DMS 273 treated with DMSO at 0.1 percent for 48 hours (cell line): ENCODE data around the gene WDR88.
"Not testable (repeated sequence)": the region's sequence is repeated elsewhere in the genome, so short reads cannot be mapped to it uniquely, and the experiment has no call there.

Source experiments
- DNase-seq: peaks from one replicate; lab custom pipeline; 2025; lab: John Stamatoyannopoulos, UW

The WDR88 gene, protein sequence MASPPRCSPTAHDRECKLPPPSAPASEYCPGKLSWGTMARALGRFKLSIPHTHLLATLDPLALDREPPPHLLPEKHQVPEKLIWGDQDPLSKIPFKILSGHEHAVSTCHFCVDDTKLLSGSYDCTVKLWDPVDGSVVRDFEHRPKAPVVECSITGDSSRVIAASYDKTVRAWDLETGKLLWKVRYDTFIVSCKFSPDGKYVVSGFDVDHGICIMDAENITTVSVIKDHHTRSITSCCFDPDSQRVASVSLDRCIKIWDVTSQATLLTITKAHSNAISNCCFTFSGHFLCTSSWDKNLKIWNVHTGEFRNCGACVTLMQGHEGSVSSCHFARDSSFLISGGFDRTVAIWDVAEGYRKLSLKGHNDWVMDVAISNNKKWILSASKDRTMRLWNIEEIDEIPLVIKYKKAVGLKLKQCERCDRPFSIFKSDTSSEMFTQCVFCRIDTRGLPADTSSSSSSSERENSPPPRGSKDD

DNA sequence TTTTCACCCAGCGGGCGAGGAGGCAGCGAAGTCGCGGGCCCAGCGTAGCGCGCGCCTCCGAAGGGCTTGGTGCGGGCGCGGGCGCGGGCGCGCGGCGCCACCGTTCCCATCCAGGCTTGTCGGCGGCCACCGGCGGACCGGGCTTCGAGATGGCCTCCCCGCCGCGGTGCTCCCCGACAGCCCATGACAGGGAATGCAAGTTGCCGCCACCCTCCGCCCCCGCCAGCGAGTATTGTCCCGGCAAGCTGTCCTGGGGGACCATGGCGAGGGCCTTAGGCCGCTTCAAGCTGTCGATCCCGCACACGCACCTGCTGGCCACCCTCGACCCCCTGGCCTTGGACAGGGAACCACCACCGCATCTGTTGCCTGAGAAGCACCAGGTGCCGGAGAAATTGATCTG is at the start of gene WDR88:
WDR88 (plus strand) TSS at position 94 of the 400 bp plus-strand sequence; CDS start at position 150, 56 bp downstream.
- DNase-seq = no peak

DNA sequence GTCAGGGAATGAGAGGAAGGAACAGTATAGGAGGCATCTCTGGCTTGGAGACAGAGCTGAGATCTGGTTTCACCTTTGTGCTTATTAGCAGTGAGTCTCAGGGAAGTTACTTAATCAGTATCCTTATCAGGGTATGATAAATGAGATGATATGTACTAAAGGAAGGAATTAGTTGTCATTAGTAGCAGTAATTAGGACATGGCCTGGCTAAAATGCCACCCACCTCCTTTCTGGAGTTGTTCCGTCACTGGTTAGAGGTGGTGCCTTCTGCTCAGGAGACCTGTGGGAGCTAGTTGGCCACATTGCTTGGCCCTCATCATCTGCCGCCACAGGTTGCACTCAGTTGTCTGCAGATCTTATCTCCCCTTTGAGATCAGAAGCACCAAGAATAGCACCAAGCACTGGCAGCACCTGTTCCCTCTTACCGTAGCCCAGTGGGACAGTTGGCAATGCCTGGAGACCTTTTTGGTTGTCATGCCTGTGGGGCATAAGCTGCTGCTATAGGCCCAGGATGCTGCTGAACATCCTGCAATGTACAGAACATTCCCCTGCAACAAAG is 46.3 kb upstream of the WDR88 start:
- peak; percentile 53 for DNase-seq

DNA sequence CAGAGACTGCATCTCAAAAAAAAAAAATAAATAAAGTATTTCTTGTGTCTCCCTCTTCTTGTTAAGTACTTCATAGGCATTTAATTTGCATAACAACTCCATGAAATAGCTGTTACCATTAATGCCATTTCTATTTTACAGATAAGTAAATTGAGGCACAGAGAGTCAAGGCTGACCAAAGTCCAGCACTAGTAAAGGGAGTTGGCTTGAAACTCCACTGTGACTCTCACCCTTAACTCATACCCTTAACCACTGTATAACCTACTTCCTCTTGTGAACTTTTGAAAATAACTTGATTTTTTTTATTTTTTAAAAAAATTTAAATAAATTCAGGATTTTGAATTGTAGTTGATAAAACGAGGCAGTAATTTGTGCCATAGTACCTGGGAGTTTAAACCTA is 45.0 kb upstream of the WDR88 start:
- no peak for DNase-seq

DNA sequence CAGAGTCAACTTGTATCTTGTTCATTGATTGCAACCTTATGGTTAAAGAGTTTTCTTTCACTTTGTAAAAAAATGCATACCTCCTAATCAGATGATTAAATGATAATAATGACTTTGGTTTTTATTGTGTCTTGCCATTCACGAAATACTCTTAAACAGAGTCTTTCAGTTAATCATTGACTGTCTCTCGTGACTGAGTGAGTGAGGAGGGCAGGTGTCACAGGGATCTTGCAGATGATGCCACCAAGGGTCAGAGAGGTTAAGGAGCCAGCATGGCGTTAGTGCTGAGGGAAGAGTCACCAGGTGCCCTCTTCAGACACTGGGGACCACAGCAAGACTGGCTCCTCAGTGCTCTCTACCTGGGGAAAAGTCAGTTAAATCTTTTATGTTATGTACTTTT is 42.9 kb upstream of the WDR88 start:
- no peak for DNase-seq

DNA sequence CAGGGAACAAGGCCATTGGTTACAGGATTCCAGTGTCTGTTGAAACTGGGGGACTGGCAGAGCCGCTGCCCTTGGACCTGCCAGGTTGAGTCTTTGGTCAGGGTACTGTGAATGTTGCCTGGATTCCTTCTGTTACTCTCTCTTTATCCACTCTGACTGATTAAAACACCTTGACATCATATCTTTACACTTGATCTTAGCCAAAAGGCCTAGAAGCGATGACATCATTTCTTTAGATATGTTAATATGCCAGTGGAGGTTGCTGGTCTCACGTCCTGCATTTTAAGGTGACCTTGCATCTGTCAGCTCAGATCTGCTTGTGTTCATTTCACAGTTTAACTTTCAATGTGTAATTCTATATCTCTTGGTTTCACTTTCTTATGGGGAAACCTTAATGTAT is 41.7 kb upstream of the WDR88 start:
- no peak for DNase-seq

DNA sequence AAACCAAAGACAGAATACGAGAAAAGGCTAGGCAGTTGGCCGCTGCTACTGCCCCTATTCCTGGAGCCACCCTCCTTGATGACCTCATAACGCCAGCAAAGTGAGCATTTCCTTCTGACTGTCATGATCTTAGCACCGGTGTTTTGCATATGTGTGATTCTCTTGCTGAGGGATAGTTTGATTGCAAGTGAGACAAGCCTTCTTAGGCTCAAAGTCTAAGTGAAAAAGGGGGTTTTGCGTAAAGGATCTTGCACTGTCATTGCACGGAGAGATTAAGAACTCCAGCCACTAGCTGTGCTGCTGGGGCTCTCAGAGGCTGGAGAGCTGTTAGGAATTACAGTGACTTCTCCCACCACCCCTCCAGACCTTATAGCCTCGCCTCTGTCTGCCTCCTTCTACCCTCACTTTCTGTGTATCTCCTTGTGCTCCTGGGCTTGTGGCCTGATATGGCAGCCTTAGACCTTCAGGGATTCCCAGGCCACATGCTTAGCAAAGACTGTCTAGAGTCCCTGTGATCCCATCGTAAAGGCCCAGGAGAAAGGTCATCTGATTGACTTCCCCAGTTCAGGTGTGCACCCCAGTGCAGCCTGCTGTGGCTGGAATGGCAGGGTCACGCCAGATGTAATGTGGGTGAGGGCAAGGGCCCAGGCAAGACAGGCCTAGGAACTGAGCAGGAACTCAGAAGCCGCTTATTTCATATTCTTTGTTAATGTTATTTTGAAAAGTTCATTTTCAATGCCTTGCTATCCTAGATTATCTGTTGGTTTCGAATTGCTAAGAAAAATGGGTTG is 38.3 kb upstream of the WDR88 start:
- no peak for DNase-seq

DNA sequence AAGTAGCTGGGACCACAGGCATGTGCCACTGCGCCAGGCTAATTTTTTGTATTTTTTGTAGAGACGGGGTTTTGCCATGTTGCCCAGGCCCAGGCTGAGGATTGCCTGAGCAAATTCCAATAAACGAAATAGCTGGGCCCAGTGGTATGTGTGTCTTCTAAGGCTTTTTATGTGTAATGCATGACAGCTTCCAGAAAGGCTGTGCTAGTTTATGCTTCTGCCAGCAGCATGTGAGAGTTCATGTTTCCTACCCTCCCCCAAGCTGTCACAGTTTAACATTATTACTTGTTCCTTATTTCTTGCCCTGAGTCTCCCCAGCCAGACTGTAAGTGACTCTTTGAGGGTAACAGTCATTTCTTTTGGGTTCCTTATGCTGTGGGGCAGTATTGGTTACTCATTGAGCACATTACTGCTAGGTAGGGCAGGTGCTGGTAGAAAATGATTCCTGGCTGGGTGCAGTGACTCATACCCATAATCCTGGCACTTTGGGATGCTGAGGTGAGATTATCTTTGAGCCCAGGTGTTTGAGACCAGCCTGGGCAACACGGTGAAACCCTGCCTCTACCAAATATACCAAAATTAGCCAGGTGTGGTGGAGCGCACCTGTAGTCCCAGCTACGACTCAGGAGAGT is 37.4 kb upstream of the WDR88 start:
- DNase-seq = no peak

DNA sequence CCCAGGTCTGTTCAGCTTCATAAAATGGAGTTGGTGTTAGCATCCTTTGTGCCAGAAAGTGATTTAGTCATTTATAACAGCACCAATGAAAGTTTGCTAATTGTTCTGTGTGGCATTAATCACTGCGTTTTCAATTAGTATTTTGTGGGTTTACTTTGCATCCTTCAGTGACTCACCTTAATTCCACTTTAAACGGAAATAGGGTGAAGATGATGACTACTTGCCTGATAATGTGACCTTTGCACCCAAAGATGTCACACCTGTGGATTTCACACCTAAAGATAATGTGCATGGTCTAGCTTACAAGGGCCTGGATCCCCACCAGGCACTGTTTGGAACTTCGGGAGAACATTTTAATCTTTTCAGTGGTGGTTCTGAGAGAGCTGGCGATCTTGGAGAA is 35.9 kb upstream of the WDR88 start:
- no peak for DNase-seq

DNA sequence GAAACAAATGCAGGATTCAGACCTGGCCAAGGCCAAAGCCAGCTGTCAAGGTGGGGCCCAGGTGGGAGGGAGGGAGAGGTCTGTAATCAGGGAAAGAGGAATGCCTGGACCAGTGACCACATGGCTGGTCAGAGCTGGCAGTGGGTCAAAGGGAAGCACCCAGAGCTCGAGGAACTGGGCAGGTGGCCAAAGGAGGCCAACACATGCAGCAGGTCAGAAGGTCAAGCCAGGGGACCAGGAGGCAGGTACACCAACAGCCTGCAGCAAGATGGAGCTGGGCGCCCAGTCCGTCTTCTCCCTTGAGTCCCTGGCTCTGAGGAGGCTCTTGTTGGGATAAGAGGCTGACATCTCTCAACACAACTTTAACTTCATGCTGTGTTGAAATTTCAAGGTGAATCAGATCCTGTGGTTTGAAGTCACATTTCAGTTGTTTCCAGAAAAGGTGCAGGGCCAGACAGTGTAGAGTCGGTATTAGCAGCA is 33.8 kb upstream of the WDR88 start:
- DNase-seq = no peak

DNA sequence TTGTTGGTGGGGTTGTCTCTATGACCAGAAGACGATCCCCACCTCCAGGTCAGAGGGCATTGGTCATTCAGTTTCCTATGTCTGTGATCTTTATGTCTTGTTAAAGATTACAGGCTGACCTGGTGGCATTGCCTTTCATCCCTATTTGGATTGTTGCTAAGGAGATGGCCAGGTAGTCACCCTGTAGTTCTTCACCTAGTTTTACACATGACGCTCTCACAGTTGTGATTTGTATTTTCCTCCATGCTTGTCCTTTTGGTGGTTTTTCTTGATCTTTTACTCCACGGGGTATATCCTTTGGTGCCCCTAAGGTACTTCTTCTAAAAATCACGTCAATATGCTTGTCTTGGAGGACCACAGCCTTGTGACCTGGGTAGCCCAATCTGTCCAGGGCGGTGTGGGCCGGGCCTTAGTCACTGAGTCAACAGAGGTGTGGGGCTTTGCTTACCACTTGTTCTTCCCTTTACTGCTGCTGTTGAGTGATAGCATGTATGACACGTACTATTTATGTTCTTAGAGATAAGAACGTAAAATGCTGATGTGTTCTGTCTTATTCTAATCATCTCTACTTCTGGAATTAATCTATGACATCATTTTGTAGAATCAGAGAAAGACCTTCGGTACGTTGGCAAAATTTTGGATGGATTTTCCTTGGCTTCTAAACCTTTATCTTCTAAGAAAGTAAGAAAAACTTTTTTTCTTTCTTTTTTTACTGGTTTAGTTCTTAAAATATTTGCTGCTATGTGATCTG is 30.8 kb upstream of the WDR88 start:
- no peak for DNase-seq

DNA sequence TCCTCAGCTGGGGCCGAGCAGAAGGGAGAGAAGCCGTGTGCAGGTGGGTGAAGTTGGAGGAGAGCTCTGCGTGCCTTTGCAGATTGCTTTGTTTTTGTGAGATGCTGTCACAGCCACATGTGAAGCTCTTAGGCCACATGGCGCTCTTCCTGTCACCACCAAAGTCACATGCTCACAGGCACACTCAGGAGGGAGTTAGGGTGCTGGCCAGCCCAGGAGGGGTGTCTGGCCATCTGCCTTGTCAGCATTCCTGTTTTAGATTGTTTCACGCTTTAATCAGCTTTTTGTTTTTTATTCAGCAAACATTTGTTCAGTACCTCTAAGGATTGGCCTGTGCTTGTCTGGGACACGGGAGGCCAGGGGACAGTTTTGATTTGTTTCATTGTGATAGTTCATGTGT is 29.0 kb upstream of the WDR88 start:
- DNase-seq = no peak

DNA sequence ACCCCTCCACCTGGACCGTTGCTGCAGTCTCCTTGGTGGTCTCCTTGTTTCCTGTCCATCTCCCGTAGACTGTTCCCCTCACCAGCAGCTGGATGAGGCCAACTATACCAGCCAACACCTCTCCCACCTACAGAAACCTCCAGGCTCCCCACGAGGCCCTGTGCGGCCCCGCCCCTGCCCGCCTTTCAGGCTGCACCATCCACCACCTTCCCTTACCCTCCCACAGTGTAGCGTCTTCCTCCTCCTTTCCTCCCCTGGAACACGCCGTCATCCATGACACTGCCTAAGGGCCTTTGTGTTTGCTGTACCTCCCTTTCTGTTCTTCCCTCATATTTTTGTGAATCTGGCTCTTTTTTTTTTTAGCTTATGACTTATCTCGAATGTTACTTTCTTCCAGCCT is 23.8 kb upstream of the WDR88 start:
- DNase-seq = no peak

DNA sequence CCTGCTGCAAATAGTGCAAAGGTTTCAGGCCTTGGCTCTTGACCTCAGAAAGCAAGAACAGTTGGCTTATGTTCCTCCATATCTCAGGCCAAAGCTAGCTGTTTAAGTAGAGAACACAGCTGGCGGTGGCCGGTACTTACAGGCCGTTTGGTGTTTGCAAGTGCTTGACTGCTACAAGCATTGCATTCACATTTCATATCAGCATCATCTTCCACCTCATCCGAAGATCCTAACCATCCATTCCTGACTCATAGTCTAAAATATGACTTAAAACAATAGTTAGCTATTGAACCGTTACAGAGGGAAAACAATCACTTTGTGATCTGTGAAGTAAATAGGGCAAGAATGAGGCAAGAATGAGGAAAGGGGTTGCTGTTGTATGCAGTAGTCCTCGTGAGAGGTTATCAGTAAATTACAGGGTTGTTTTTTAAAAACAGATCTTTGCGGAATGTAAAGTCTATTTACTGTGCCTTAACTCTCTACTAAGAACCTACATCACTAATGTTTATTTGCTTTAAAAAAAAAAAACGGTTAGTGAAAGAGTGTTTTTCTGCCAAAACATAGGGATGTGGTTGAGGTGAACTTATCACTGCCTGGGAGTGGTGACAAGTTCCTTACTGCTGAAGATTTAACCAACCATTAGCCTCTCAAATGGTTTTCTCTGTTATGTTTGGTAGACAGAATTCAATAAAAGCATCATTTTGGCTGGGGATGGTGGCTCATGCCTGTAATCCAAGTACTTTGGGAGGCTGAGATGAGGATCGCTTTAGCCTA is 21.6 kb upstream of the WDR88 start:
- no peak for DNase-seq

DNA sequence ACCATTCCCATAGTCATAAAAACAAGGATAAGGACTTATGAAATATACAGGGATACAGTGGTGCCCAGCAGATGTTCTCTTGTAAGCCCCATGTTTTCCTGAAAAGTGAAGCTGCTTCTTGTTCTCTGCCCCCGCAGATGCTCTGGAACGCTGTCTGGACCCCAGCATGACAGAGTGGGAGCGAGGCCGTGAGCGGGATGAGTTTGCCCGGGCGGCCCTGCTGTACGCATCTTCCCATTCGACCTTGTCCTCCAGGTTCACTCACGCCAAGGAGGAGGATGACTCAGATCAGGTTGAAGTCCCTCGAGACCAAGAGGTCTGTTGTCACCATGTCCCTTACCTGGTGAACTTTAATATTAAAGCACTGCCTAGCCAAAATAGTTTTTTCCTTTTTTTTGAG is 20.3 kb upstream of the WDR88 start:
- no peak for DNase-seq

DNA sequence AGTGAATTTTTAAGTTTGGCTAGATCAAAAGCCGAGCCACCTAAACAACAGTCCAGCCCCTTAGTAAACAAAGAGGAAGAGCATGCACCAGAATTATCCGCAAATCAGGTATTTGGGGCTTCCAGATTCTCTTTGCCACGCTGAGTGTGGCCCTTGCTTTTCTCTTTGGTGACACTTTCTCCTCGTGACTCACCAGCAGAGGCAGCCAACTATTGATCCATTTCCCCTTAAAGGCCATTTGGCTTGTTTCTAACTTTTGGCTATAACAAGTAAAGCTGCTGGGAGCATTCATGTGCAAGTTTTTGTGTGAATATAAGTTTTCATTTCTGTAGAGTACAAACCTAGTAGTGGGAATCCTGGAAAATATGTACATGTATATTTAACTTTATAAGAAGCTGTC is 17.6 kb upstream of the WDR88 start:
- no peak for DNase-seq

DNA sequence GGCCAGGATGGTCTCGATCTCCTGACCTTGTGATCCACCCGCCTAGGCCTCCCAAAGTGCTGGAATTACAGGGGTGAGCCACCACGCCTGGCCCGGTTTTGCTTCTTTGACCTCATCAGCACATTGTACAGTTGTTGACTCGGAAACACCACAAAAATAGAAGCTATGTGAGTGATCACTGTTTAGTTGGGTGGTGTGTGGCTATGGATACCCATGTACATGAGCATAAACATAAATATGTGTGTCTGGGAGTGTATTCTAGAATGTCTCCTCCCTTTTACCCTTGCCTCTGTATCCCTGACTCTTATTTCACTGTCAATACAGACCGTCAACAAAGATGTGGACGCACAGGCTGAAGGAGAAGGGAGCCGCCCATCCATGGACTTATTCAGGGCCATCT is 14.4 kb upstream of the WDR88 start:
- no peak for DNase-seq

DNA sequence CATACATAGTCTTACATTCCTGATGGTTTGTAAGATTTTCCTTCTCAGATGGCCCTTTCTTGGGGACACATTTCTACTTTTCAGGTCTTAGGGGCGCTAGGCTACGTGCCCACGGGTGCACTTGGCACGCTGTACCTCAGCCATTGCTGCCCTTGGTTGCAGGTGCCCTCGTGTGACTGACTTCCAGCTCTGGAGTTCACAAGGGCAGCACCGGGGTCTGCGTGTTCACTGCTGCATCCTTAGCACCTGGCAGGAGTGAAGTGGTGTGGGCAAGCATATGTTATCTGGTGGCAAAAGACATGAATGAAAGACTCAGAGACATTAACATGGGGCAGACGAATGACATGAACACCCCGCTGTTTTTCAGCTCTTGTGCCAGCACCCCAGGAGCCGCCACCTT is 13.3 kb upstream of the WDR88 start:
- no peak for DNase-seq

DNA sequence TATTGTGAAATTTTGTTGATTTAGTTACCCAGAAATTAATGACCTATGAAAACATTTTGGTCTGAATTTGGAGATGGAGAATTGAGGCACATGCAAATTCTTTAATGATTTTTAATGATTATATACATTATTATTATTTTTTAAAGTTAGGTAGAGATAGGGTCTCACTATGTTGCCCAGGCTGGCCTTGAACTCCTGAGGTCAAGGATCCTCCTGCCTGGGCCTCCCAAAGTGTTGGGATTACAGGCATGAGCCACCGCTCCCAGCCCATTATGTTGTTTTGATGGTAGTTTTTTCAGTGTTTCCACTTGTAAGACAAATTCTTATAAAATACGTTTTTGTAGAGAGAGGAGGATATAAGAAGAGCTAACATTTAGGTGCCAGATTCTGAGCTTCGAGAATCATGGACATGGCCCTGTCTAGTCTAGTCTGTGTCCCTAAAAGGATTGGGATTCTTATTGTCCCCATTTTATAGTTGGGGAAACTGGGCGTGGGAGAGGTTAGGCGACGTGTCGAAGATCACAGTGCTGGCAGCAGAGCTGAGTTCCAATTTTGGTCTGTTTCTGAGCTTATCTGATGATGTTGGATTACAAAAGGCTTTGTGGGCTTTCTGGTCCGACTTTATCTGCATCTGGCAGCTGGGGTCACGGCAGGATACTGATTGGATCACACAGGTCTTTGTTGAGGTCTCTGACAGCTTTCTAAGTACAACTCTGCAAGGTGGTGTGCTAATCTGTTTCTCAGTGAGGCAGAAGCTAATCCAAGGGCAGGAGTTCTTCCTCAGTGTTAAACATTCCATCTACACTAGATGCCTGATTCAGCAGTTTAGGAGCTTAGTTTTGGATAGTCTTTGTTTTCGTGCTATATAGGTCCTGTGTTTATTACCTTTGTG is 7.5 kb upstream of the WDR88 start:
- no peak for DNase-seq

DNA sequence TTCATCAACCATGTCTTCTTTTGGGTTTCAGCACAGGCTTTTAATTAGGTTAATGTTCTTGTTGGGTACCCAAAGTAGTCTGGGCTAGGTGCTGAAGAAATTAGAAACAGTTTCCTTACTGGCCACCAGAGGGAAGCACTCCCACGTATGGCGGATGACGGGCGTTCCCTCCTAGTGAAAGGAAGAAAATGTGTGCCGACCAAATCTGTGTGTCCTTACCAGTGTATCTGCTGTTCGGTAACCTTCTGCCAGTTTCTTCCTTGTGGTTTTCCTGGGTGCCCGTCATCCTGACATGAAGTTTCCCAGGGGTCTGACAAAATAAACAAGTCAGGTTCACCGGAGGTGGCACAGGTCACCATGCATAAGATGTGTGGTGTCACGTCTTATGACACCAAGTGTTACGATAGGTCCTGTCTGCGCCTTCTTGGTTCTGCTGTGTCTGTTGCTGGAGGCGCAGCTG is 6.0 kb upstream of the WDR88 start:
- DNase-seq = peak; percentile 14

DNA sequence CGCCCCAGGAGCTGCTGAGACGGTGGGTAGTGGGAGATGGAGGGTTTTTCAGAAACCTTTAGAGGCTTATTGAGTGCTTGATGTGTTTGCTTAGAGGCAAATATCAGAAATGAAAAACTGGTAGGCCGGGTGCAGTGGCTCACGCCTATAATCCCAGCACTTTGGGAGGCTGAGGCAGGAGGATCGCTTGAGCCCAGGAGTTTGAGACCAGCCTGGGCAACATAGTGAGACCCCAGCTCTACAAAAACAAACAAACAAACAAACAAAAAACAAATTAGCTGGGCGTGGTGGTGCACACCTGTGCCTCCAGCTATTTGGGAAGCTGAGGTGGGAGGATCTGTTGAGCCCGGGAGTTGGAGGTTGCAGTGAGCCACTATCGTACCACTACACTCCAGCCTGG is 5.2 kb upstream of the WDR88 start:
- not testable (repeated sequence) for DNase-seq
